Measurements from ENCODE around the gene TEX52.
"Not testable (repeated sequence)": the region's sequence is repeated elsewhere in the genome, so short reads cannot be mapped to it uniquely, and the experiment has no call there.

The TEX52 gene

DNA sequence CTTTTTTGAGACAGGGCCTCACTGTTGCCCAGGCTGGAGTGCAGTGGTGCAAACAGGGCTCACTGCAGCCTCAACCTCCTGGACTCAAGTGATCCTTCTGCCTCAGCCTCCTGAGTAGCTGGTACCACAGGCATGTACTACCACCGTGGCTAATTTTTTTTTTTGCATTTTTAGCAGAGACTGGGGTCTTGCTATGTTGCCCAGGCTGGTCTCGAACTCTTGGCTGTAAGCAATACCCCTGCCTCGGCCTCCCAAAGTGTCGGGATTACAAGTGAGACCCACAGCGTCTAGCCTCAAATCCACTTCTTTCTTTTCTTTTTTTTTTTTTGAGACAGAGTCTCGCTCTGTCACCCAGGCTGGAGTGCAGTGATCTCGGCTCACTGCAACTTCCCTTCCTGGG lies 6.6 kb upstream of the TEX52 start:
- DNase-seq = not testable (repeated sequence)

GRCh38 chr12:2862876-2863275 lies 6.0 kb upstream of the TEX52 start:
- DNase-seq = no peak

DNA sequence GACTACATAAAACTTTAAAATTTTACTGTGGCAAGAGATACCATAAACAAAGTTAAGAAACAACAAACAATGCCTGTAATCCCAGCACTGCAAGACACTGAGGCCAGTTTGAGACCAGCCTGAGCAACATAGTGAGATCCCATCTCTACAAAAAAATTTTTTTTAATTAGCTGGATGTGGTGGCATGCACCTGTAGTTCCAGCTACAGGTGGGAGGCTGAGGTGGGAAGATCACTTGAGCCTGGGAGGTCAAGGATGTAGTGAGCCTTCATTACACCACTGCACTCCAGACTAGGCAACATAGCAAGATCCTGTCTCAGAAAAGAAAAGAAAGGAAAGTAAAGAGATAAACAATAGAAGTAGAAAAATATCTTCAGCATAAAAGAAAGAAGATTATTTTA lies 3.3 kb upstream of the TEX52 start:
- DNase-seq = no peak

GRCh38 chr12:2858944-2859421 lies 2.1 kb upstream of the TEX52 start:
- DNase-seq = no peak

- no peak for DNase-seq
Measured at GRCh38 chr12:2858334-2858733, 1.5 kb upstream of the TEX52 start.

- no peak for DNase-seq
Measured at GRCh38 chr12:2857576-2857975, 737 bp upstream of the TEX52 start.

GRCh38 chr12:2856051-2856450 lies 788 bp downstream of the TEX52 start:
- DNase-seq = no peak

GRCh38 chr12:2855546-2855945 lies 1.3 kb downstream of the TEX52 start:
- DNase-seq = no peak

DNA sequence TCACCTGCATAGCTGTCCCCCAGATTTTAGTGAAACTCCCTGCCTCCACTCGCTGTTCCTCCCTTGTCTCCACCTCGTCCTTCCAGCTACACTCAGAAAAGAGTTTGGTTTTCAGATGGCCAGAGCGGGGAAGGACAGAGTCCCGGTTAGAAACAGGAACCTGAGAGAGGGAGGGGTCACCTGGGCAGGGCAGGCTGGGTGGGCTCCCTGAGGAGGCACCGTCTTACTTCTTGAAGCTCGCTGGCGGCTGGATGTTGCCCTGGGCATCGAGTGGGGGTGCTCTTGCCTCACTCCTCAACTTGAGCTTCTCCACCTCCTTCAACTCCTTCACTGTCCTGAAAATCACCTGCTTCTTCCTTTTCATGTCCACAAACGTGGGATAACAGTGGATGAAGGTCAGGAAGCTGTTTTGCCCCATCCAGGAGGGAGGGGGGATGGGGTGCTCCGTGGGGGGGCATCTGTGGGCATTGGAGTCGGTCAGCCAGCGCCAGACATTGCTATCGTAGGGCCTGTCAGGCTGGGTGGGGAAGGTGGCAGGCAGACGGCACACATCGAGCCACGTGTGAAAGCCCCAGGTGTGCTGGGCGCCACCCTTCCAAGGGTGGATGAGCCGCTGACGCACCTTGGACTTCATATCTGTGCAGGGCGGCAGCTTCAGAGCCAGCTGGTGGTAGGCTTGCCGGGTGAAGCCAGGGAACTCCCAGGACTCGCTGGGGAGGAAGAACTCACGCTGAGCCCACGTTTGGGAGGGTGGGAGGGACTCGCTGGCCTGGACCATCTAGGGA lies 2.0 kb downstream of the TEX52 start:
- DNase-seq = no peak

DNA sequence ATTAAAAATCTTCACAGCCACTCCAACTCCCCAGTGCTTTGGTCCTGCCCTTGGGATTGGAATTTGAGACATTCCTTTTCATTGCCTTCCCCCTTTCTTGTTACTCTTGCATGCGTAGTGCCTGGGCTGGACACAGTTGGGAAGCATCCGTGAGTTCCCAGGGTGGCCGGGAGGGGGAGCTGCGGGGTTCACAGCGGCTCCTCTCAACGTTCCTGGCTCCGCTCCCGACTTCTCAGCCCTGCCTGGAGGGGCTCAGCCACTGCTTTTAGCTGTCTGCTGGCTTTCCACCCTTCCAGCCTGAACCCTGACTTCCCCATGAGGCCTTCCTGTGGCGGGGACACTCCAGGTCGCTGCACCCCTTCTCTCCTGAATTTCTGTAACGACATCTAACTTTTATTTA lies 3.2 kb downstream of the TEX52 start:
- DNase-seq = peak; percentile 81

DNA sequence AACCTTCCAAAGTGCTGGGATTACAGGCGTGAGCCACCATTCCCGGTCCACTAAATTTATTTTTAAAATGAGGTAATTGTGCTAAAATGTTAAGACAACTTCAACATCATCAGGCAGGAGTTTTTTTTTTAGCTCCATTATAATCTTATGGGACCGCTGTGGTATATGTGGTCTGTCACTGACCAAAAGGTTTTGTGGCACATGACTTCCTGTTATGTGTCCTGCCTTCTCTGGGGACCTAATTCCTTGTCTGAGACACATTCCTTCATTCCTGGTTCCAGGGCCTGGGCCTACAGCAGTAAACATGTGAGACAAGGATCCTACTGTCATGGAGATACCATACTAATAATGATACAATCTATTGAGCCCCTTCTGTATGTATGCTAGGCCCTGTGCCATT lies 4.9 kb downstream of the TEX52 start:
- no peak for DNase-seq

GRCh38 chr12:2845280-2845679 lies 11.6 kb downstream of the TEX52 start:
- no peak for DNase-seq

DNA sequence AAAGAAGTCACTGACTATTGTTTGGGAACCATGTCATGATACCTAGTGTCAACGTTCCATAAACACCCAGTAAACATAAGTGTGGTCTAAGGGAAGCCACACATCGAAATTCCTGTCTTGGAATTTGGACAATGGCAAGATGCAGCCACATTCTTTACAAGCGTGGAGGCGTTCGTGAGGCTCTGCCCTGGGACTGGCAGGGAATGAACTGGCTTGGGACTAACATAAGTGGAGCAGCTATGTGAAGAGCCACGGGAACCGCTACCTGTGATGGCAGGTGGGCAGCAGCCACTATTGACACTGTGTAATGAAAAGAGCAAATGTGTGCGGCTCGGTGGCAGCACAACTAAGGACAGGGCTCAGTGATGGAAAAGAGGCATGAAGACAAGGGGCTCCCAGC lies 12.1 kb downstream of the TEX52 start:
- DNase-seq = no peak

DNA sequence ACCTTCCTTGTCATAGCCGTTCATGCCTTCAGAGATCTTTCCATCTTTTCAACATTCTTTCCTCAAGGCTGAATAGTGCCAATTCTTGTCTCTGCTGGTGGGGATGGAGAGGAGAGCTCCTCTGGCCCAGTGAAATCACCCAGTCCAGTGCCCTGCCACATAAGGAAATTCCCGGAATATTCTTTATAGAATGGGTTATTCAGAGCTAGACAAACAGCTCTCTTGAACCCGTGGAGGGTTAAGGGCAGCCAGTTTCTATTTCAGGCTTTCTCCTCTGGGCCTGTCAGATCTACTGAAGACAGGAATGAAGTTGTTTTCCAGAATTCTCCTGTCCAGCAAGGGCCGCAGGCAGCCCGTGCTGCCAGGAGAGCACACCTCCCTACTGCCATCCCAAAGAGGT lies 13.9 kb downstream of the TEX52 start:
- DNase-seq = no peak

DNA sequence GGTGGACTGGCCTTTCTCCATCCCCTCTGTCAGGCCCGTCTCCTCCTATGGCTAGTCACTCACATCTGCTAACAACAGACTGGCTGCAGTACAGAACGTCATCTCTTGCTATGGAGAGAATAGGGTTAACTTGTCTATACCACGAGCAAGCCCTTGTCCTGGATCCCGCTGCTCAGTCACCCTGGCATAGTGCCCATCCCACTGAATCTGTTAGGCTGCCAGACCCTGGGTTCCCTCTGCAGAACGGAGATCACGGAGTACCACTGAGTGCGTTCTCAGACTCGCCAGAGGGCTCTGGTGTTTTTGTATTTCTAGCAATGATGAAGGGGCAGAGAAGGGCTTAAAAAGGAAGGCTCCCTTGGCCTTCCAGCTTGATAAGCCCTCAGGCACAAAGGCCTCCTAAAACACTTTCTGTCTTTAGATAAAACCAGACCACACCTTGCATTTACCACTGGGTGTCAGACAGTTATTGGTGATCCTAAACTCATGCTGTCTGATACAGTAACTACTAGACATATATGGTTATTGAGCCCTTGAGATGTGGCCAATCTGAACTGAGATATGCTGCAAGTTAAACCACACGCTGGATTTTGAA lies 15.7 kb downstream of the TEX52 start:
- peak; percentile 79 for DNase-seq

DNA sequence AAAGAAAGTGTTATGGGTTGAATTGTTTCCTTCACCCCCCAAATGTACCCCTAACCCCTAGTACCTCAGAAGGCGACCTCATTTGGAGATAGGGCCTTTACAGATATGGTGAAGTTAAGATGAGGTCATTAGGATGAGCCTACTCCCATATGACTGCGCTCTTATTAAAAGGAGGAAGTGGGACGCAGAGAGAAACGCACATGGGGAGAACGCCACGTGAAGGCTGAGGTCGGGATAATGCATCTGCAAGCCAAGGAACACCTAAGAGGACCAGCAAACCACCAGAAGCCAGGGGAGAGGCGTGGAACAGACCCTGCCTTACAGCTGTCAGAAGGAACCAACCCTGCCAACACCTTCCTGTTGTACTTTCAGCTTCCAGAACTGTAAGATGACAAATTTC lies 20.3 kb downstream of the TEX52 start:
- no peak for DNase-seq

- DNase-seq = no peak
Measured at GRCh38 chr12:2835691-2836403, 21.0 kb downstream of the TEX52 start.

GRCh38 chr12:2834581-2835491 lies 22.0 kb downstream of the TEX52 start, which contains the start of gene NRIP2:
Gene NRIP2 (minus strand): TSS chr12:2835035. CDS start chr12:2834983, 52 bp downstream.
- no peak for DNase-seq

DNA sequence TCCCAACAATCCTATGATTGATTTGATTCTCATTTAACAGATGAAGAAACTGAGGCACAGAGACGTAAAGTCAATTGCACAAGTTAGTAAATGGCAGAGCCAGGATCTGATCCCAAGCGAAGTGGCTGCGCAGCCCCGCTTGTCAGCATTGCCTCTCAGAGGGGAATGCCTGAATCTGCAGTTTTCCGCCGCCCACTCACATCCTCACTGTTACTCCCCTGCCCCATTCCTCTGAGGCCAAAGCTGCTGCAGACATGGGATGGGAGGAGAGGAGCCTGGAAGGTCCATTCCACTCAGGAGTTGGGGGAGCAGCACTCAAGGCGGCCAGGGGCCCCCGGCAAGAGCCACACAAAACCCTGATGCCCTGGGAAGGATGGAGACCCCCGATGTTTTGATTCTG lies 23.0 kb downstream of the TEX52 start:
- no peak for DNase-seq

- no peak for DNase-seq
Measured at GRCh38 chr12:2833327-2833726, 23.5 kb downstream of the TEX52 start.

- no peak for DNase-seq
Measured at GRCh38 chr12:2832550-2833127, 24.2 kb downstream of the TEX52 start.

GRCh38 chr12:2829275-2829674 lies 27.6 kb downstream of the TEX52 start:
- no peak for DNase-seq
